Choroid plexus epithelial cell (primary cell): ENCODE results near the gene USP15.
"Not testable (repeated sequence)": the region's sequence is repeated elsewhere in the genome, so short reads cannot be mapped to it uniquely, and the experiment has no call there.

Experiments
- DNase-seq: peaks from one replicate; pipeline ENCODE4 v3.0.0-alpha.2; 2010; ENCODE audit warnings: low read depth
- H3K4me3 ChIP-seq: 2 replicates; pipeline ENCODE4 v1.5.1; 2011; ENCODE audit warnings: low read depth, mild to moderate bottlenecking, control low read depth, low read length, moderate library complexity
- CTCF ChIP-seq: conservative IDR thresholded peaks from 2 replicates; pipeline ENCODE4 v1.5.1; 2011; ENCODE audit warnings: low read depth, mild to moderate bottlenecking, control low read depth, inconsistent platforms, low read length, moderate library complexity

USP15 gene

DNA sequence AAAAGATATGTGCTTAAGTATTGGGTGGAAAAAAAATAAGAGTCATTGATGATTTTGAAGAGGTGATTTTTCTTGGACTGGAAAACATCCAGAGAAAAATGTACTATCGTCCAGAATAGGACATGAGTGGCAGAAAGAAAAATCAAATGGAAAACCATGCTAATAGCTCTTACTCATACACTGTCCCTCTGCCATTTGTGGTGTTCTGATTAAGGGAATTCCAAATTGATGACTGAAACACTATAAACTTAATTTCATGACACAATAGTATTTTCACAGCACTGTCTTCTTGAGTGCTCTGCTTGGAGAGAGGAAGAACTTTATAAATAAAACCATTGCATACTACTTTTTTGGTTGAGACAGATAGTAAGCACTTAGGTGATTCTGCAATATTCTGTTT lies 72.4 kb downstream of the USP15 start:
- DNase-seq = peak; percentile 36
- no peak for TF ChIP-seq CTCF
- no peak overlapping the region for H3K4me3 ChIP-seq

- H3K4me3 ChIP-seq = no peak overlapping the region
- DNase-seq = no peak
- no peak for TF ChIP-seq CTCF
These were observed 74.9 kb downstream of the USP15 start for GRCh38 chr12:62335057-62335456.

- no peak for TF ChIP-seq CTCF
These were observed 75.6 kb downstream of the USP15 start for GRCh38 chr12:62335796-62336195.

DNA sequence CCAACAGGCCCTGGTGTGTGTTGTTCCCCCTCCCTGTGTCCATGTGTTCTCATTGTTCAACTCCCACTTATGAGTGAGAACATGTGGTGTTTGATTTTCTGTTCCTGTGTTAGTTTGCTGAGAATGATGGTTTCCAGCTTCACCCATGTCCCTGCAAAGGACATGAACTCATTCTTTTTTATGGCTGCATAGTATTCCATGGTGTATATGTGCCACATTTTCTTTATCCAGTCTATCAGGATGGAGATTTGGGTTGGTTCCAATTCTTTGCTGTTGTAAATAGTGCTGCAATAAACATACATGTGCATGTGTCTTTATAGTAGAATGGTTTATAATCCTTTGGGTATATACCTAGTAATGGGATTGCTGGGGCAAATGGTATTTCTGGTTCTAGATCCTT lies 77.4 kb downstream of the USP15 start:
- H3K4me3 ChIP-seq, DNase-seq: not testable (repeated sequence)

More at GRCh38 chr12:62335796-62336195, 75.6 kb downstream of the USP15 start:
- no peak for DNase-seq
- no peak overlapping the region for H3K4me3 ChIP-seq

DNA sequence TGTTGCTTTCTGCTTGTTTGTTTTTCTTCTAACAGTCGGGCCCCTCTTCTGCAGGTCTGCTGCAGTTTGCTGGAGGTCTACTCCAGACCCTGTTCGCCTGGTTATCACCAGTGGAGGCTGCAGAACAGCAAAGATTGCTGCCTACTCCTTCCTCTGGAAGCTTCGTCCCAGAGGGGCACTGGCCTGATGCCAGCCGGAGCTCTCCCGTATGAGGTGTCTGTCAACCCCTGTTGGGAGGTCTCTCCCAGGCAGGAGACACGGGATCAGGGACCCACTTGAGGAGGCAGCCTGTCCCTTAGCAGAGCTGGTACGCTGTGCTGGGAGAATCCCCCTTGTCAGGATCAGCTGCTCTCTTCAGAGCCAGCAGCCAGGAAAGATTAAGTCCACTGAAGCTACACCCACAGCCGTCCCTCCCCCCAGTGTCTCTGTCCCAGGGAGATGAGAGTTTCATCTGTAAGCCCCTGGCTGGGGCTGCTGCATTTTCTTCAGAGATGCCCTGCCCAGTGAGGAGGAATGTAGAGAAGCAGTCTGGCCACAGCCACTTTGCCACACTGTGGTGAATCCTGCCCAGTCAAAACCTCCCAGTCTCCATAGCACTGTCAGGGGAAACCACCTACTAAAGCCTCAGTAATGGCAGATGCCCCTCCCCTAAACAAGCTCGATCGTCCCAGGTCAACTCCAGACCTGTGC lies 82.6 kb downstream of the USP15 start:
- not testable (repeated sequence) for H3K4me3 ChIP-seq, DNase-seq

DNA sequence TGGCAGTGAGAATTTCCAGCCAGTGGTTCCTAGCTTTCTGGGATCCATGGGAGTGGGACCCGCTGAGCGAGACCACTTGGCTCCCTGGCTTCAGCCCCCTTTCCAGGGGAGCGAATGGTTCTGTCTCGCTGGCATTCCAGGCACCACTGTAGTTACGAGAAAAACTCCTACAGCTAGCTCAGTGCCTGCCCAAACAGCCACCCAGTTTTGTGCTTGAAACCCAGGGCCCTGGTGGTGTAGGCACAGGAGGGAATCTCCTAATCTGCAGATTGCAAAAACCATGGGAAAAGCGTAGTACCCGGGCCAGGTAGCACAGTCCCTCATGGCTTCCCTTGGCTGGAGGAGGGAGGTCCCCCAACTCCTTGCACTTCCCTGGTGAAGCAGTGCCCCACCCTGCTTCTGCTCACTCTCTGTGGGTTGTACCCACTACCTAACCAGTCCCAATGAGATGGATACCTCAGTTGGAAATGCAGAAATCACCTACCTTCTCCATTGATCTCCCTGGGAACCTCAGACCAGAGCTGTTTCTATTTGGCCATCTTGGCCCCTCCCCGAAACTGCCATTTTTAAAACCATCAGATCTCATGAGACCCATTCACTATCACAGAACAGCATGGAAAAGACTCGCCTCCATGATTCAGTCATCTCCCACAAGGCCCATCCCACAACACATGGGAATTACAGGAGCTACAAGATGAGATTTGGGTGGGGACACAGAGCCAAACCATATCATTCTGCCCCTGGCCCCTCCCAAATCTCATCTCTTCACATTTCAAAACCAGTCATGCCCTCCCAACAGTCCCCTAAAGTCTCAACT lies 83.3 kb downstream of the USP15 start:
- H3K4me3 ChIP-seq, DNase-seq: not testable (repeated sequence)

DNA sequence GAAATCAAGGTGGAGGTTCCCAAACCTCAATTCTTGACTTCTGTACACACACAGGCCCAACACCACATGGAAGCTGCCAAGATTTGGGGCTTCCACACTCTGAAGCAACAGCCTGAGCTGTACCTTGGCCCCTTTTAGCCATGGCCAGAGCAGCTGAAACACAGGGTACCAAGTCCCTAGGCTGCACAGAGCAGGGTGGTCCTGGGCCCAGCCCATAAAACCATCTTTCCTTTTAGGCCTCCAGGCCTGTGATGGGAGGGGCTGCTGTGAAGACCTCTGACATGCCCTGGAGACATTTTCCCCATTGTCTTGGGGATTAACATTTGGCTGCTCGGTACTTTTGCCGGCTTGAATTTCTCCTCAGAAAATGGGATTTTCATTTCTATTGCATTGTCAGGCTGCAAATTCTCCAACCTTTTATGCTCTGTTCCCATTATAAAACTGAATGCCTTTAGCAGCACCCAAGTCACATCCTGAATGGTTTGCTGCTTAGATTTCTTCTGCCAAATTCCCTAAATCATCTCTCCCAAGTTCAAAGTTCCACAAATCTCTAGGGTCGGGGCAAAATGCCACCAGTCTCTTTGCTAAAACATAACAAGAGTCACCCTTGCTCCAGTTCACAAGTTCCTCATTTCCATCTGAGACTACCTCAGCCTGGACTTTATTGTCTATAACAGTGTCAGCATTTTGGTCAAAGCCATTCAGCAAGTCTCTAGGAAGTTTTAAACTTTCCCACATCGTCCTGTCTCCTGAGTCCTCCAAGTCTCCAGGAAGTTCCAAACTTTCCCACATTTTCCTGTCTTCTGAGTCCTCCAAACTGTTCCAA lies 84.7 kb downstream of the USP15 start:
- DNase-seq, H3K4me3 ChIP-seq: not testable (repeated sequence)

DNA sequence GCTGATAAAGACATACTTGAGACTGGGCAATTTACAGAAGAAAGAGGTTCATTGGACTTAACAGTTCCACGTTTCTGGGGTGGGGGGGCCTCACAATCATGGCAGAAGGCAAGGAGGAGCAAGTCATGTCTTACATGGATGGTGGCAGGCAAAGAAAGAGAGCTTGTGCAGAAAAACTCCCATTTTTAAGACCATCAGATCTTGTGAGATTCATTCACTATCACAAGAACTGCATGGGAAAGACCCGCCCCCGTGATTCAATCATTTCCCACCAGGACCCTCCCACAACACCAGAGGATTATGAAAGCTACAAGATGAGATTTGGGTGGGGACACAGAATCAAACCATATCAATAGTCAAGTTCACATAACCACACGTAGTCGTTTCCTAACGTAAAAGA lies 85.5 kb downstream of the USP15 start:
- no peak overlapping the region for H3K4me3 ChIP-seq
- no peak for TF ChIP-seq CTCF
- no peak for DNase-seq

- DNase-seq = no peak
- TF ChIP-seq CTCF = no peak
- no peak overlapping the region for H3K4me3 ChIP-seq
These were observed 86.6 kb downstream of the USP15 start for GRCh38 chr12:62346817-62347216.
